Panc1 (cell line): ENCODE data around the gene UNKL. TPM values are rescaled to one million over a fixed set of nuclear protein-coding genes. Genes with fewer than 3 reads are reported as not detected.

ENCODE experiments used
- ATAC-seq: fragments of 200-7000 bp; cut with Tn5 transposase; 2 replicates; pipeline ENCODE4 v1.9.1; 2020; ENCODE audit warnings: mild to moderate bottlenecking, moderate library complexity
- BruUV-seq: library from RNA; stranded (reverse); fragments of 400-500 nt; replicated peaks from 2 replicates; lab custom pipeline; 2021; lab: Mats Ljungman, UMichigan
- CTCF ChIA-PET: fragments of 300-600 bp; sonication (Branson Sonifier 250); formaldehyde crosslinking; loops from one replicate; lab custom pipeline; 2022; ENCODE audit warnings: antibody characterized with exemption; lab: Charles Lee
- POLR2A ChIA-PET: fragments of 300-600 bp; sonication (Branson Sonifier 250); formaldehyde crosslinking; loops from one replicate; lab custom pipeline; 2022; ENCODE audit warnings: antibody characterized with exemption; lab: Charles Lee
- DNase-seq: peaks from one replicate; pipeline ENCODE4 v3.0.0-alpha.2; 2010; ENCODE audit warnings: low read depth, low spot score
- H3K27ac ChIP-seq: 2 replicates; pipeline ENCODE4 v1.5.1; 2011; ENCODE audit warnings: mild to moderate bottlenecking, low read length, inconsistent platforms
- H3K27me3 ChIP-seq: fragments of 200-500 bp; sonication (Bioruptor generic); 2 replicates; pipeline ENCODE4 v1.6.0; 2014; ENCODE audit warnings: low read length, inconsistent platforms; ENCODE audit not compliant: control insufficient read depth, insufficient read depth
- H3K36me3 ChIP-seq: fragments of 200-500 bp; sonication (Bioruptor generic); 2 replicates; pipeline ENCODE4 v1.5.1; 2014; ENCODE audit warnings: inconsistent platforms, mild to moderate bottlenecking, low read length, moderate library complexity; ENCODE audit not compliant: control insufficient read depth, insufficient read depth
- H3K4me1 ChIP-seq: 2 replicates; pipeline ENCODE4 v1.5.1; 2011; ENCODE audit warnings: inconsistent platforms, mild to moderate bottlenecking, low read length, moderate library complexity; ENCODE audit not compliant: control insufficient read depth, insufficient read depth
- H3K4me3 ChIP-seq, 2 experiments: 2 replicates each; pipeline ENCODE4 v1.5.1; 2011 to 2012; ENCODE audit warnings: low read depth in 2 of 2, low read length in 2 of 2, mild to moderate bottlenecking in 2 of 2, inconsistent platforms in 1 of 2, moderate library complexity in 1 of 2
- H3K9me3 ChIP-seq: fragments of 200-500 bp; sonication (Bioruptor generic); 2 replicates; pipeline ENCODE4 v1.5.1; 2014; ENCODE audit warnings: low read depth, mild to moderate bottlenecking, inconsistent platforms, low read length, moderate library complexity; ENCODE audit not compliant: control insufficient read depth, insufficient read depth
- CTCF ChIP-seq: fragments of 450-650 bp; IDR thresholded peaks from 2 replicates; pipeline ENCODE4 v1.5.1; 2017; ENCODE audit warnings: mild to moderate bottlenecking
- POLR2AphosphoS5 ChIP-seq: IDR thresholded peaks from 2 replicates; pipeline ENCODE4 v1.6.1; 2012; ENCODE audit warnings: mild to moderate bottlenecking, low read depth, low read length, moderate library complexity
- REST ChIP-seq, 2 experiments: IDR thresholded peaks; 2 replicates each; pipeline ENCODE4 v1.6.1; 2011 to 2012; ENCODE audit warnings: low read depth in 2 of 2, control low read depth in 1 of 2, low read length in 1 of 2, mild to moderate bottlenecking in 1 of 2, moderate library complexity in 1 of 2; ENCODE audit not compliant: insufficient read depth in 1 of 2
- SIN3A ChIP-seq: IDR thresholded peaks from 2 replicates; pipeline ENCODE4 v1.6.1; 2012; ENCODE audit warnings: low read depth, mild to moderate bottlenecking, low read length, moderate library complexity, borderline replicate concordance; ENCODE audit not compliant: insufficient read depth
- TCF7L2 ChIP-seq: IDR thresholded peaks from 2 replicates; pipeline ENCODE4 v1.6.1; 2011; ENCODE audit warnings: mild to moderate bottlenecking, low read depth, low read length, inconsistent platforms
- in situ Hi-C: cut with HindIII; loops from 2 replicates; pipeline ENCODE4 v1.10.0; 2016; ENCODE audit warnings: low sequenced_read_pairs, low pct_unique_long_range_greater_than_20kb
- intact Hi-C: fragments of 100-400 bp; cut with micrococcal nuclease; formaldehyde crosslinking; loops from one replicate; pipeline ENCODE4 v1.10.0; 2022; ENCODE audit not compliant: unreplicated experiment
- total RNA-seq: library from RNA; stranded (reverse); gene quantifications from one replicate; pipeline ENCODE4 v1.2.1, GENCODE V29; 2021; ENCODE audit not compliant: unreplicated experiment

The UNKL gene
- total RNA-seq, 1 experiment from 2014 or later, result 26.6 TPM

- Histone ChIP-seq H3K27me3 (no peaks in the 10 kb centered on the region), H3K4me1 (peaks cover 10% of the 10 kb centered on the region), H3K27ac (no peak overlapping the region), H3K4me3 (no peak overlapping the region), H3K36me3 (peaks cover 8% of the 10 kb centered on the region; the same call in 1 of the 2 replicates), H3K9me3 (no peaks in the 10 kb centered on the region)
- ChIA-PET POLR2A (no interaction called here), CTCF (no interaction called here)
- no peak for TF ChIP-seq CTCF
- TF ChIP-seq SIN3A, result no peak
- TF ChIP-seq TCF7L2, result no peak
- no peak for TF ChIP-seq POLR2AphosphoS5
- TF ChIP-seq REST (IDR thresholded peaks at IDR 0.05; ENCODE audit: insufficient read depth in 1 of 2, low read depth in 2 of 2, low read length in 1 of 2), result no peak
- ATAC-seq, result no peak
- in situ Hi-C loops (no loop called here), intact Hi-C loops (no loop called here)
- no peak for DNase-seq
- no TSS peak for BruUV-seq
Measured at GRCh38 chr16:1347962-1348361, 66.5 kb downstream of the UNKL start.

GRCh38 chr16:1347286-1347855 is 67.1 kb downstream of the UNKL start:
- ATAC-seq, result no peak
- Histone ChIP-seq H3K4me1 (peaks cover 10% of the 10 kb centered on the region), H3K9me3 (no peaks in the 10 kb centered on the region), H3K36me3 (peaks cover 8% of the 10 kb centered on the region; the same call in 1 of the 2 replicates), H3K27me3 (no peaks in the 10 kb centered on the region), H3K27ac (no peak overlapping the region), H3K4me3 (no peak overlapping the region)
- TF ChIP-seq CTCF (no peak), REST (IDR thresholded peaks at IDR 0.05; ENCODE audit: insufficient read depth in 1 of 2, low read depth in 2 of 2, low read length in 1 of 2) (no peak), TCF7L2 (no peak), POLR2AphosphoS5 (no peak)
- intact Hi-C loops (no loop called here), in situ Hi-C loops (no loop called here)
- no peak for DNase-seq
- no TSS peak for BruUV-seq
- ChIA-PET POLR2A (no interaction called here), CTCF (interaction anchor here (0.7 to 0.9 kb wide), 2 partner anchors 17 to 273 kb away, joined by 3 to 11 read pairs; no protein-coding TSS in a partner anchor)
